Activated gamma-delta T cell (primary cell): Measurements from ENCODE around the gene SETBP1.

Source experiments
- DNase-seq: peaks from one replicate; lab custom pipeline; 2025; lab: John Stamatoyannopoulos, UW

The SETBP1 gene

GRCh38 chr18:44841221-44841620, 160.5 kb downstream of the SETBP1 start:
- no peak for DNase-seq

GRCh38 chr18:44841752-44842587, 161.3 kb downstream of the SETBP1 start:
- DNase-seq: no peak

- no peak for DNase-seq
Observed at GRCh38 chr18:44842588-44843412, 162.1 kb downstream of the SETBP1 start.

GRCh38 chr18:44844486-44844885, 163.8 kb downstream of the SETBP1 start:
- DNase-seq: no peak

- no peak for DNase-seq
Observed at GRCh38 chr18:44846450-44846849, 165.8 kb downstream of the SETBP1 start.

GRCh38 chr18:44848644-44849335, 168.1 kb downstream of the SETBP1 start:
- no peak for DNase-seq

GRCh38 chr18:44849361-44849760, 168.7 kb downstream of the SETBP1 start:
- no peak for DNase-seq

- DNase-seq: no peak
Observed at GRCh38 chr18:44850001-44850400, 169.3 kb downstream of the SETBP1 start.

- no peak for DNase-seq
Observed at GRCh38 chr18:44851856-44852621, 171.4 kb downstream of the SETBP1 start.

GRCh38 chr18:44852818-44853217, 172.1 kb downstream of the SETBP1 start:
- DNase-seq: no peak

GRCh38 chr18:44853430-44853829, 172.7 kb downstream of the SETBP1 start:
- DNase-seq: no peak

- no peak for DNase-seq
Observed at GRCh38 chr18:44855681-44856080, 175.0 kb downstream of the SETBP1 start.

- DNase-seq: no peak
Observed at GRCh38 chr18:44856157-44856556, 175.5 kb downstream of the SETBP1 start.

GRCh38 chr18:44857081-44857480, 176.4 kb downstream of the SETBP1 start:
- no peak for DNase-seq

- DNase-seq: no peak
Observed at GRCh38 chr18:44857744-44858491, 177.2 kb downstream of the SETBP1 start.

- no peak for DNase-seq
Observed at GRCh38 chr18:44859263-44859662, 178.6 kb downstream of the SETBP1 start.

- no peak for DNase-seq
Observed at GRCh38 chr18:44859751-44860439, 179.2 kb downstream of the SETBP1 start.

GRCh38 chr18:44862112-44862511, 181.4 kb downstream of the SETBP1 start:
- no peak for DNase-seq

- DNase-seq: no peak
Observed at GRCh38 chr18:44866103-44866502, 185.4 kb downstream of the SETBP1 start.

- DNase-seq: no peak
Observed at GRCh38 chr18:44869533-44869932, 188.8 kb downstream of the SETBP1 start.
